ENCODE results near the gene KRT7.

DNA sequence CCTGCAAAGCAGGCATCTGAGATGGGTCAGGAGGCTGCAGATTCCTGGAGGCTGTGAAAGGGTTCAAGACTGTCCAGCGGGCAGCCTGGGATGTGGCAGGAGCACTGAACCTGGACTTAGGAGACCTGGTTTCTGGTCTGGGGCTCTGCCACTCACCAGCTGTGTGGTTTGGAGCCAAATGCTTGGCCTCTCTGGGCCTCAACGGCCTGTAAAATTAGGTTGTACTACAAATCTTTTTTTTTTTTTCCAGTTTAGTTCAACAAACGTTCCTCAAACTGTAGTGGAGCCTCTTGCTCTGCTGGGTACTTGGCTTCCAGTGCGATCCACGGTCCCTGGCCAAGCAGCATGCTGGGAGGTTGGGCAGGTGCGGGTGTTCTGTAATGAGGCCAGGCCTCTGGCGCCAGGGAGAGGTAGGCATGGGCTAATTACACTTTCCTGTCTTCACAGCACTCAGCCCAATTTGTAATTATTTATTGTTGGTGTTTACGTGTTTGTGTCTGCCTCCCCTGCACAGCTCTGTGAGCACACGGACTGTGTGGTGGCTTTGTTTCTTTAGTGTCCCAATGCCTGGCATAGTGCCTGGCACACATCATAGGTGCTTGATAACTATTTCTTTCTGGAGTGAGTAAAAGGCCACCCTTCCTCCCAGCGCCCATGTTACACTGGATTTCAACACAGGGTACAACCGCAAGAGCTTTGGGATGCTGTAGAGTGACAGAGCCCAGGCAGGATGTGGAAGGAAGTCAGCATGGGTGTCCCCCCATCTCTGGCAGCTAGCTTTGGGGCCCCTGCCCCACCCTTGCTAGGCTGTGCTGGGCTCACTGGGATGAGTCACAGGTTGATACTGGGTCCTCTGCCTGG is 35.4 kb upstream of the KRT7 start:
- TF ChIP-seq, protein P1, sequence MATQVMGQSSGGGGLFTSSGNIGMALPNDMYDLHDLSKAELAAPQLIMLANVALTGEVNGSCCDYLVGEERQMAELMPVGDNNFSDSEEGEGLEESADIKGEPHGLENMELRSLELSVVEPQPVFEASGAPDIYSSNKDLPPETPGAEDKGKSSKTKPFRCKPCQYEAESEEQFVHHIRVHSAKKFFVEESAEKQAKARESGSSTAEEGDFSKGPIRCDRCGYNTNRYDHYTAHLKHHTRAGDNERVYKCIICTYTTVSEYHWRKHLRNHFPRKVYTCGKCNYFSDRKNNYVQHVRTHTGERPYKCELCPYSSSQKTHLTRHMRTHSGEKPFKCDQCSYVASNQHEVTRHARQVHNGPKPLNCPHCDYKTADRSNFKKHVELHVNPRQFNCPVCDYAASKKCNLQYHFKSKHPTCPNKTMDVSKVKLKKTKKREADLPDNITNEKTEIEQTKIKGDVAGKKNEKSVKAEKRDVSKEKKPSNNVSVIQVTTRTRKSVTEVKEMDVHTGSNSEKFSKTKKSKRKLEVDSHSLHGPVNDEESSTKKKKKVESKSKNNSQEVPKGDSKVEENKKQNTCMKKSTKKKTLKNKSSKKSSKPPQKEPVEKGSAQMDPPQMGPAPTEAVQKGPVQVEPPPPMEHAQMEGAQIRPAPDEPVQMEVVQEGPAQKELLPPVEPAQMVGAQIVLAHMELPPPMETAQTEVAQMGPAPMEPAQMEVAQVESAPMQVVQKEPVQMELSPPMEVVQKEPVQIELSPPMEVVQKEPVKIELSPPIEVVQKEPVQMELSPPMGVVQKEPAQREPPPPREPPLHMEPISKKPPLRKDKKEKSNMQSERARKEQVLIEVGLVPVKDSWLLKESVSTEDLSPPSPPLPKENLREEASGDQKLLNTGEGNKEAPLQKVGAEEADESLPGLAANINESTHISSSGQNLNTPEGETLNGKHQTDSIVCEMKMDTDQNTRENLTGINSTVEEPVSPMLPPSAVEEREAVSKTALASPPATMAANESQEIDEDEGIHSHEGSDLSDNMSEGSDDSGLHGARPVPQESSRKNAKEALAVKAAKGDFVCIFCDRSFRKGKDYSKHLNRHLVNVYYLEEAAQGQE (IDR thresholded peaks at IDR 0.05; ENCODE audit: insufficient read depth in 1 of 2, low read depth in 2 of 2, low read length in 2 of 2): no peak
- TF ChIP-seq POLR2AphosphoS5 (IDR thresholded peaks at IDR 0.05; ENCODE audit: low read depth, low read length) (no peak), TAF1 (IDR thresholded peaks at IDR 0.05; ENCODE audit: borderline replicate concordance, insufficient read depth, low read length) (no peak), SIN3A (IDR thresholded peaks at IDR 0.05; ENCODE audit: borderline replicate concordance, insufficient read depth, low read length) (no peak), FOXP2 (optimal IDR thresholded peaks at IDR 0.05; ENCODE audit: borderline replicate concordance, extremely low read depth, extremely low read length, insufficient read depth) (no peak)
